WTC11 (cell line): ENCODE data around the gene FTCD.

Source experiments
- SOX15 ChIP-seq: fragments of 250-450 bp; sonication (Bioruptor Pico); IDR thresholded peaks from 2 replicates; pipeline ENCODE4 v1.9.0; 2021; ENCODE audit warnings: mild to moderate bottlenecking
- SP1 ChIP-seq: sonication (generic); formaldehyde crosslinking; conservative IDR thresholded peaks from 2 replicates; pipeline ENCODE4 v1.8.1; 2022; ENCODE audit warnings: missing genetic modification reagents
- ZNF121 ChIP-seq: sonication (generic); formaldehyde crosslinking; IDR thresholded peaks from 2 replicates; pipeline ENCODE4 v1.8.0; 2023; ENCODE audit warnings: missing genetic modification reagents
- TF ChIP-seq, protein P1 (sequence below): fragments of 200-600 bp; IDR thresholded peaks from 2 replicates; pipeline ENCODE4 v1.8.0; 2022; ENCODE audit warnings: antibody characterized with exemption

DNA sequence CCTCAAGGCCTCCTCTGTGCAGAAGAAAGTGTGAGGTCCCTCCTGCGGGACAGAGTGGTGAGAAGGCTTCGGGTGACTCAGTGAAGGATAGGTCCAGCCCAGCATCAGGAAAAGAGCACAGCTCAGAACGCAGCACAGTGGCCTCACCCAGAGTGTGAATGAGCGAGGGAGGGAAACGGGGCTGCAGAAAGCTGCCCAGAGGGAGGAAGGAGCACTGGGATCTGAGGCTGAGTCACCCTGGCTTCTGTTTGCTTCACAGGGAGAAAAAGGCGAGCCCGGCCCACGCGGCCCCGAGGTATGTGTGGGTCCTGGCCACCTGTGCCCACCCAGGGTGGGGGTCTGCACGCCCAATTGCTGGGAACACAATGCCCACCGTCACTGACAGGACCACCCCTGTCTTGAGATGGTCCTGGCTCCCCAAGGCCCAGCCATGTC, 33.1 kb downstream of the FTCD start:
- TF ChIP-seq, protein P1, sequence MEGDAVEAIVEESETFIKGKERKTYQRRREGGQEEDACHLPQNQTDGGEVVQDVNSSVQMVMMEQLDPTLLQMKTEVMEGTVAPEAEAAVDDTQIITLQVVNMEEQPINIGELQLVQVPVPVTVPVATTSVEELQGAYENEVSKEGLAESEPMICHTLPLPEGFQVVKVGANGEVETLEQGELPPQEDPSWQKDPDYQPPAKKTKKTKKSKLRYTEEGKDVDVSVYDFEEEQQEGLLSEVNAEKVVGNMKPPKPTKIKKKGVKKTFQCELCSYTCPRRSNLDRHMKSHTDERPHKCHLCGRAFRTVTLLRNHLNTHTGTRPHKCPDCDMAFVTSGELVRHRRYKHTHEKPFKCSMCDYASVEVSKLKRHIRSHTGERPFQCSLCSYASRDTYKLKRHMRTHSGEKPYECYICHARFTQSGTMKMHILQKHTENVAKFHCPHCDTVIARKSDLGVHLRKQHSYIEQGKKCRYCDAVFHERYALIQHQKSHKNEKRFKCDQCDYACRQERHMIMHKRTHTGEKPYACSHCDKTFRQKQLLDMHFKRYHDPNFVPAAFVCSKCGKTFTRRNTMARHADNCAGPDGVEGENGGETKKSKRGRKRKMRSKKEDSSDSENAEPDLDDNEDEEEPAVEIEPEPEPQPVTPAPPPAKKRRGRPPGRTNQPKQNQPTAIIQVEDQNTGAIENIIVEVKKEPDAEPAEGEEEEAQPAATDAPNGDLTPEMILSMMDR, result no peak
- no peak for TF ChIP-seq SP1
- TF ChIP-seq SOX15, result no peak
- TF ChIP-seq ZNF121, result no peak
